Activated T-cell treated with anti-CD3 and anti-CD28 coated beads, Interleukin-2, amount 50 U/mL, for 48 hours (primary cell): ENCODE measurements around the gene KRT37.

Experiments
- DNase-seq, 2 experiments: peaks; one replicate each; pipeline ENCODE4 v3.0.0-alpha.2; 2020

KRT37 gene

DNA sequence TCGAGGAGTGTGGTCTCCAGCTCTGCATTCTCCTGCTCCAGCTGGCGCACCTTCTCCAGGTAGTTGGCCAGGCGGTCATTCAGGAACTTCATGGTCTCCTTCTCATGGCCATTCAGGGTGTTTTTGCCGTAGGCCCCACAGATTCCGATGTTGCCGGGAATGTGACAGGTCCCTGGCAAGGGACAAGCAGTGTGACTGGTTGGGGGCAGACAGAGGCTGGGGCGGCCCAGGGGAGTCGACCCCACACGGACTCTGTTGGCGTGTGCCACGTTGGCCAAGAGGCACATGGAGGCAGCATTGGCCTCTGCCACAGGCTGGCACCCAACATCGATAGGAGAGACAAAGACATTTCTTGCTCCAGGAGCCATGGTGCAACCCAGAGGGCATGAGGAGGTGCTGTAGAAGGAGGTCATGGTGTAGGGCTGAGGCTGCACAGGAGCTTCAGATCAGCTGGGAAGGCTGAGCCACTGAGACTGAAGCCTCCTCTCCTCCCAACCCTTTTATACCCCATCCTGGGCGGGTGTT is at the start of gene KRT37:
Gene KRT37 (minus strand): TSS at position 475 of the 525 bp plus-strand sequence. CDS start 62 bp downstream, at position 413.
- DNase-seq, result no peak

DNA sequence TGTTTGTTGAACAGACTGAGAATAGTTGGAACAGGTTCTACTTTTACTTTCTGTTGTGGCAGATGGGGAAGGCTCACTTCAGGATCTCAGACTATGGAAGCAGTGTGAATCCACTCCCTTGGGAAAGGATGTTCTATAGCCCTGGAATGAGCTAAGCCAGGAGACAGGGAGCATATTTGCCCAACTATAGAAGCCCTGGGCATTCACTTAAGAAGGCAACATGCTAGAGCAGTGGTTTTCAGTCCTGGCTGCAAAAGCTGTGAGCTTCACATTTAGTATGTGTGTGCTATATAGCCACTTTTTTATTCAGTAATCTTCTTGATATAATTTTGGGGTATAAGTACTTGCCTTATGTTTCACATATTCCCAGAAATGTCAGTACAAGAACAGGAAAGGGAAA is 44.0 kb upstream of the KRT37 start:
- DNase-seq, result no peak

DNA sequence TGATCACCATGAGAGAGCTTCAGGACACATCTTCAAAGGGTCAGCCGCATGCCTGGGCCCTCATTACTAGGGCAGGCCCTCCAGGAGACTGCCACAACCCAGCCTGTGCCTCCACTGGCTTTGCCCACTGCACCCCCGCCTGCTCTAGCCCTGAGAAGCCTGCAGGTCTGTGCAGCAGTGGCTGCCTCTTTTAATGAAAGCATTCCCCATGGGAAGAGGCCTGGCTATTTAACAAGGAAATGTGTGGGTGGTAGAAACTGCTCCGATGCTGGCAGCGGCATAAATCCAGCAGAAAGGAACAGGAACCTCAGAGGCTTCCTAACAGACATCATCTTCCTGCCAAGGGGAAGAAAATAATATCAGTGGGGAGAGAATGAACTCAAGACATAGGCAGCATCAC is 43.2 kb upstream of the KRT37 start:
- no peak for DNase-seq

GRCh38 chr17:41466988-41467387 is 42.6 kb upstream of the KRT37 start, which contains the start of gene KRT32:
Gene KRT32, minus strand, starts transcription at chr17:41467386. Its CDS starts 61 bp downstream, at chr17:41467325.
- no peak for DNase-seq

DNA sequence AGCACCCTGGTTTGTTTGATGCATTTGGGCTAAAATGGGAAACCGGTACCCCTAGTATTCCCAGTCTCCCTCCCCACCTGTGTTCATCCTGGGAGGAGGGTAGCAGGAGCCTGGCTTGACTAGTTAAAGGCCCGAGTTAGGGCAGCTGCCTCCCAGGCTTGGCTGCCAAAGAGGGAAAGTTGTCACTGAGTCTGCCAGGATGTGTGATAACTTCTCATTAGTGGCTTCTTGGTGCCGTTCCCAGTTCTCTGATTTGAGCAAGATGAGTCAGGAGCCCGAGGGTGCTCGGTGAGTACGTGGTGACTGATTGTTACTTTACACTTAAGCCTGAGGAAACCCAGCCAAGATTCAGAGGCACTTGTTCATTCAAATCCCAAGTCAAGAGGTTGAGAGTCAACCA is 40.3 kb upstream of the KRT37 start:
- no peak for DNase-seq

DNA sequence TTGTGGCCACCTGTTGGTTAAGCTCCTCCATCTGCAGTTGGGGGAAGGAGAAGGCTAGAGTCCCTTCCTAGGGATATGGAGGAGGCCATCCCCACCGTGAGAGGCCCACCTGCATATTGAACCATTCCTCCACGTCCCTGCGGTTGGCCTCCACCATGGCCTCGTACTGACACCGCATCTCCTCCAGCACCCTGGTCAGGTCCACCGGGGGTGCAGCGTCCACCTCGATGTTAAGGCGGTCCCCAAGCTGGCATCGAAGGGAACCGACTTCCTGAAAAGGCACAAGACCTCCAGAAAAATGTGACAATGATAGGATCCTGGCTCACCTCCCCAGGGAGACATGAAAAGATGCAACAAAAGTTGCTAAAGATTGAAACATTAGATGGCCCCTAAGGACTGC is 39.8 kb upstream of the KRT37 start:
- no peak for DNase-seq

DNA sequence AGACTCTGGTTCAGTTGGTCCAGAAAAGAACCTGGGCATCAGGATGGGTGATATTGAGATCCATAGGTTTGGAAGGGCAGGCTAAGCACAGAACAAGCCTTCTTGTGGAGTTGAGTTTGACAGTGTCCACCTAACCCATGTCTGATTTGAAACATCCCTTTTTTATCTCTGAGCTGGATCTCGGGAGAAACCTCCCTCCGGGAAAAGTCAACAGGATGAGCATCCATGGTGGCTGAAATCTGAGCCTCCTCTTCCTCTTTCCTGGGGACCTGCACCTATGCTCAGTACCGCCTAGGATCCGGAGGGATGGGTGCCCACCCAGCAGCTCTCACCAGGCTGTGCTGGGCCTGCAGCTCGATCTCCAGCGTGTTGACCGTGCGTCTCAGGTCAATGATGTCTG is 39.4 kb upstream of the KRT37 start:
- no peak for DNase-seq

GRCh38 chr17:41462705-41463104 is 38.3 kb upstream of the KRT37 start:
- no peak for DNase-seq

DNA sequence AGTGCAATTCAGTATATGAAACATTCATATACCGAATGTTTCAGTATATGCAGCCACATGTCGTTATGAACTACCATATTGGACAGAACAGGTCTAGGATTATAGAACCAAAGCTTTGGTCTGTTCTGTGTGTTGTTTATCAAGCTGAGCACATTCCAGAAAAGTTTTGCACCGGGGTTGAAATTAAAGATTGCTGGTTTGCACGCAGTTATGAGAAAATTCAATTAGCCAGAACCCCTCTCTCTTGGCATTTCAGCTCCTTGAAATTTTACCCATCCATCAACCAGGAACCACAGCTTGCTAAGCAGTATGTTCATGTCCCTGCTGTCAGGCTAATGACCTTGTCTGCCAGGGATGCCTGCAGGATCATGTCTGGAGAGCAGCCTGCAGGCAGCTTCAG is 33.3 kb upstream of the KRT37 start:
- DNase-seq, result no peak

GRCh38 chr17:41456204-41456603 is 31.8 kb upstream of the KRT37 start:
- DNase-seq, result no peak

GRCh38 chr17:41455236-41455635 is 30.9 kb upstream of the KRT37 start:
- no peak for DNase-seq

DNA sequence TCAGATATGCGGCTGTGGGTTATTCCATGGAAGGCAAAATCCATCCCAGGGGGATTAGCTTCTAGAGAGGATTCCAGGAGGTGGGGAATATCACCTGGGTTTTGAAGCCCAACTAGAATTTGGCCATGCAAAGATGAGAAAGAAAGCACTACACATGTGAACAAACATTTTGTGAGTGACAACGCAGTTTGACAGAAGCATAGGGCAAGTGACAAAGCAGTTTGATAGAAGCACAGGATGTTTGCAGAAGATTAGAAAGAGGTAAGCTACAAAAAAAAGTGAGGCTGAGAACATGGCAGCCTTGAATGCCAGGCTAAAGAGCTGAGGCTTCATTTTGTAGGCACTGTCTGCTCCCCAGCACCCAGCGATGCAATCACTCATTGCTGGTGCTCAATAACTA is 28.7 kb upstream of the KRT37 start:
- no peak for DNase-seq

- no peak for DNase-seq
These were observed 27.9 kb upstream of the KRT37 start for GRCh38 chr17:41452281-41452680.

DNA sequence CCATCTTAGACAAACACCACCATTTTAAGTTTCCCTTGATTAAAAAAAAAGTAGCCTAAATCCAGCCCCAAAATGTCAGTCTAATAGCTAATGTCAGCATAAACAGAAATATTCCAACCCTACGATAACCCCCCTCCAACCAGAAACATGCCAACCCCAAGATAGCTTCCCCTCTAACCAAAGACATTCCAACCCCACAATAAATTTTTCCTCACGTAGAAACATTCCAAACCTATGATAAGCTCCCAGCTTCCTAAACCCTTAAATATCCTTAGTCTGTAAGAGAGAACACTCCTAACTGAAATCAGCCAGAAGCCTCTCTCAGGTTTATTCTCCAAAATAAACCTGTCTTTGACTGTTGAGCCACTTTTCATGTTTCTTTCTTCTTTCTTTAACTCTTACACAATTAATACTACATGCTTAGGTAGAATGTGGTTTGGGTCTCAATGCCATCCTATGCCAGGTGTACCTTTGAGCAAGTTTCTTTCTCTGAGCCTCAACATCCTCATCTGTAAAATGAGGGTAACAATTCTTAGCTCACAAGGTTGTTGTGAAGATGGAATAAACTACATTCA is 26.9 kb upstream of the KRT37 start:
- no peak for DNase-seq

DNA sequence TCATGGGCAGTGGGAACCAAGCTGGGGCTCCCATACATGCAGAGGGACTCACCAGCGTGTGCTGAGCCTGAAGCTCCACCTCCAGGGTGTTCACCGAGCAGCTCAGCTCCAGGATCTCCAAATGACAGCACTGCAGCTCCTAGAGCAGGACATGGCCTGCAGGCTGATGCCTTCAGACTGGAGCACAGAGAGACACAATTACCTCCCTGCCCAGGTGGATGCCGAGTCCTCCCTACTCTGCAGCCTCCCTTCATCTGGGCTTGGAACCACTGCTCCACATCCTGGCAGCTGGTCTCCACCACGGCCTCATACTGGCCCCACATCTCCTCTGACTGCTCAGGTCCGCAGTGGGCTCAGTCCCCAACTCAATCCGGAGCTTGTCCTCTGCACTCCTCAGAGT is 24.6 kb upstream of the KRT37 start:
- DNase-seq, result no peak

GRCh38 chr17:41448506-41448905 is 24.1 kb upstream of the KRT37 start:
- DNase-seq, result no peak

GRCh38 chr17:41446806-41447205 is 22.4 kb upstream of the KRT37 start:
- DNase-seq, result no peak

DNA sequence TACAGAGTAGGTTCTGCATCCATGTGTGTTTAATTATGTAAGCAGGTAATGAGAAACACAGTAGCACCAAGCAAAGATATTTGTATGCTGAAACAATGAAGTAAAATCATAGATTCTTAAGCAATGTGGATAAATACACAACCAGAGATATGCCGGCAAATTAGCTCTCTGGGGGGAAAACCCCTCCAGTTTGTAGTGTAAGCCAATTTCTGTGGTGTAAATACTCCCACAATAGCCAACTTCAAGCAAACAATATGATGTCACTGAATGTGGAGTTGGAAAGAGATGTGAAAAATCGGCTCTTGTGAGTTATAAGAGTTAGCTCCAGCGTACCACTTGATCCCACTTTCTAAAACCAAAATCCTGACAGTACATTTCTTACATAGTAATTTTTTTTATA is 20.3 kb upstream of the KRT37 start:
- no peak for DNase-seq

DNA sequence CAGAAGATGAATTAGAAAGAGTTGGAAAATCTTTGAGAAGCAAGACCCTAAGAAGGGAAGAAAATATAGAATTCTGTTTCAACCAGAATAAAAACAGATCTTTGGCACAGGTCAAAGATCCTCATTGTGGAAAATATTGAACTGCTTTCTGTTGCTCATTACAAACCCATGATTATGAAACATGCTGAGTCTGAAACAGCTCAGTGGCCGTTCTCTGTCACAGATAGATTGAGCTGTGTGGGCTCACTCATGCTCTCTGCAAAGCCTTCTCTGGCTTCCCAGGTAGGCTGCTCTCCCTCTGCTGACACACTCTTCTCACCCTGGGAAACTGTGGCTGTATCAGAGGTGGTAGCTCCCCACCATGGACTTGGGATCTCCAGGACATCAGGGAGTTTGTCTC is 19.8 kb upstream of the KRT37 start:
- no peak for DNase-seq

DNA sequence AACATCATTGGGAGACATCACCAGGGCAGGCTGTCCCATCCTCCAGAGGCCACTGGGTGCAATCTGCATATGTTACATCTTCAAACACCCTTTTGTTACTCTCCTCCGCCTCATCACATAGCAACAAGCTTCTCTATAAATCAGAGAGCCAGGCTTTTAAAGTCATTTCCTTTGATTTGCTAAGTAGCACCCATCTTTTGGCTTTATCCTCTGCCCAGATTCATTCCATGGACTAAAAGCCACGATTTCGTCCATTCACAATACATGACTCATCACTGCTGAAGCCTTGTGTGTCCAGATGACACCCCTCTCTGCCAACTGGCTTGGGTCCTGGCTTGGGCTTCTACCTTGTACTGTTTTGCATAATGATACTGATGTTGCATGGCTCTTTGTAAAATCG is 18.4 kb upstream of the KRT37 start:
- DNase-seq, result no peak

DNA sequence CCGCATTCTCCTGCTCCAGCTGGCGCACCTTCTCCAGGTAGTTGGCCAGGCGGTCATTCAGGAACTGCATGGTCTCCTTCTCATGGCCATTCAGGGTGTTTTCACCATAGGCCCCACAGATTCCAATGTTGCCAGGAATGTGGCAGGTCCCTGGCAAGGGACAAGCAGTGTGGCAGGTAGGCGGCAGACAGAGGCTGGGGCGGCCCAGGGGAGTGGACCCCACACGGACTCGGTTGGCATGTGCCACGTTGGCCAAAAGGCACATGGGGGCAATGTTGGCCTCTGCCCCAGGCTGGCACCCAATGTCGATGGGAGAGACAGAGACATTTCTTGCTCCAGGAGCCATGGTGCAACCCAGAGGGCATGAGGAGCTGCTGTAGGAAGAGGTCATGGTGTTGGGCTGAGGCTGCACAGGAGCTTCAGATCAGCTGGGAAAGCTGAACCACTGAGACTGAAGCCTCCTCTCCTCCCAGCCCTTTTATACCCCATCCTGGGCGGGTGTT is 16.2 kb upstream of the KRT37 start, which contains the start of gene KRT38:
Gene KRT38 (minus strand): TSS at position 453 of the 503 bp plus-strand sequence. CDS start 62 bp downstream, at position 391.
- DNase-seq, result no peak

DNA sequence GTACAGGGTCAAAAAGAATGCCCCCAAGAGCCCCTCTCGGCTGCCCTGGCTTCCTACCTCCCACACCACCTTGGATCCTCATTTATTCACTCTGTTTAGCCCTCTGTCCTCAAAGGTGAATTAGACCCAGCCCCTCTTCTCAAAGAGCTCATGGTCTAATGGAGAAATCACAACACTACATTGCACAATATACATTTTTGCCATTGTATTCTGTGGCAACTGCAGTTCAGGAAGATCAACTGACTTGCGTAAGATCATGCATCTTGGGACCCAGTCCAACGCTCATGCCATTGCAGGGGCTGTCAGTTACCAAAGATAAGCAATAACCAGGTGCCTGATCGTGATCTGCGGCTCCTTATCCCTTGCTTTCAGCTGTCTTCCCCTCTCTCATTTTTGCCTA is 15.0 kb upstream of the KRT37 start:
- no peak for DNase-seq

- DNase-seq, result no peak
These were observed 13.4 kb upstream of the KRT37 start for GRCh38 chr17:41437769-41438168.

DNA sequence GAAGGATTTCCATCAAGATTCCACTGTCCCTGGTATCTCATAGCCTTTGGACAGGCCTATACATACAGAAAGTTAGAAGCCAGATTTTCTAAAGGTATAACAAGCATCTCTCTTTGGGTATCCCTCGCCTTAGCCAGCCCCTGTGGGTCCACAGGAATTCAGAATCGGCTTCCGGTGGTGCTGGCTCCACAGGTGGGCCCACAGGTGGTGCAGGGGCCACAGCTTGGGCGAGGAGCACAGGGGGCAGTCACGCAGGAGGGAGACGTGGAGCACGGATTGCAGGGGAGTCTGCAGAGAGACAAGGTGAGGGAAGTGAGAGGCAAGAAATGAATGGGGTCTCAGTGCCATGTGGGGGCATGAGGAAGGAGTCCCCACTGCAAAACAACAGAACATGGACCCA is 12.9 kb upstream of the KRT37 start:
- DNase-seq, result no peak

GRCh38 chr17:41434415-41434814 is 10.0 kb upstream of the KRT37 start:
- no peak for DNase-seq
